Measurements from ENCODE around the gene SLC49A4.
"Not testable (repeated sequence)": the region's sequence is repeated elsewhere in the genome, so short reads cannot be mapped to it uniquely, and the experiment has no call there.

Gene SLC49A4, protein sequence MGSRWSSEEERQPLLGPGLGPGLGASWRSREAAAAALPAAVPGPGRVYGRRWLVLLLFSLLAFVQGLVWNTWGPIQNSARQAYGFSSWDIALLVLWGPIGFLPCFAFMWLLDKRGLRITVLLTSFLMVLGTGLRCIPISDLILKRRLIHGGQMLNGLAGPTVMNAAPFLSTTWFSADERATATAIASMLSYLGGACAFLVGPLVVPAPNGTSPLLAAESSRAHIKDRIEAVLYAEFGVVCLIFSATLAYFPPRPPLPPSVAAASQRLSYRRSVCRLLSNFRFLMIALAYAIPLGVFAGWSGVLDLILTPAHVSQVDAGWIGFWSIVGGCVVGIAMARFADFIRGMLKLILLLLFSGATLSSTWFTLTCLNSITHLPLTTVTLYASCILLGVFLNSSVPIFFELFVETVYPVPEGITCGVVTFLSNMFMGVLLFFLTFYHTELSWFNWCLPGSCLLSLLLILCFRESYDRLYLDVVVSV

DNA sequence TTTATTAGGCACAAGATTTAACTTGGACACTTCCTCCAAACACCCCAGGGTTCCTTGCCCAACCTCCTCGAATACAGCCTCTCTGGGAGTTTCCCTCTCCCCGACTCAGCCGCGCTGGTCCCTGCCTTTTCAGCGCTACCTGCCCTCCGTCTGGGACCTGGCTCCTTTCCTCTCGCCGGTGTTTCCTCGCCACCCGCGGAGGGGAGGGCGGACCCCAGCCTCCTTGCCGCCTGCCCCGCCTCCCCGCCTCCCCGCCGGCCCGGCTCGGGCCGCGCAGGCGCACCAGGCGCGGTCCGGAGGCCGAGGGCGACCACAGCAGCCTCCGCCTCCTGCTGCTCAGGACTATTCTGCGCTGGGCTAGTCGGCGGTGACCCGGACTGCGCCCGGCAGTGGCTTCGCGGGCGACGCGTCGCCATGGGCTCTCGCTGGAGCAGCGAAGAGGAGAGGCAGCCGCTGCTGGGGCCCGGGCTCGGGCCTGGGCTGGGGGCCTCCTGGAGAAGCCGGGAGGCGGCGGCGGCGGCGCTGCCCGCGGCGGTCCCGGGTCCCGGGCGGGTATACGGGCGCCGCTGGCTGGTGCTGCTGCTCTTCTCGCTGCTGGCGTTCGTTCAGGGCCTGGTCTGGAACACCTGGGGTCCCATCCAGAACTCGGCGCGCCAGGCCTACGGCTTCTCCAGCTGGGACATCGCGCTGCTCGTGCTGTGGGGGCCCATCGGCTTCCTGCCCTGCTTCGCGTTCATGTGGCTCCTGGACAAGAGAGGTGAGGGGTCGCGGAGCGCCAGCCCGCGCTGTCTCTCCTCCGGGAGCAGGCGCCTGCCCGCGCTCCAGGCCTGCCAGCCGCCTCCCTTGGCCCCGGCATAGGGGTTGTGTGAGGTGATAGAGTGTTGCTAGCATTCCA, at the start of gene SLC49A4:
SLC49A4 (plus strand) TSS at position 291 of the 895 bp plus-strand sequence; CDS start at position 415, 124 bp downstream.
- peak; percentile 80 for DNase-seq (ENCODE audit: extremely low spot score, insufficient read length, low read depth)
- FAIRE-seq: peak; percentile 64

GRCh38 chr3:122745369-122746021, 49.4 kb upstream of the SLC49A4 start:
- no peak for DNase-seq (ENCODE audit: extremely low spot score, insufficient read length, low read depth)
- FAIRE-seq: no peak

DNA sequence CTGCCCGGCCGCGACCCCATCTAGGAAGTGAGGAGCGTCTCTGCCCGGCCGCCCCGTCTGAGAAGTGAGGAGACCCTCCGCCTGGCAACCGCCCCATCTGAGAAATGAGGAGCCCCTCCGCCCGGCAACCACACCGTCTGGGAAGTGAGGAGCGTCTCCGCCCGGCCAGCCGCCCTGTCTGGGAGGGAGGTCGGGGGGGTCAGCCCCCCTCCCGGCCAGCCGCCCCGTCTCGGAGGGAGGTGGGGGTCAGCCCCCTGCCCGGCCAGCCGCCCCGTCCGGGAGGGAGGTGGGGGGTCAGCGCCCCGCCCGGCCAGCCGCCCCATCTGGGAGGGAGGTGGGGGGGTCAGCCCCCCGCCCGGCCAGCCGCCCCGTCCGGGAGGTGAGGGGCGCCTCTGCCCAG, 47.6 kb upstream of the SLC49A4 start:
- not testable (repeated sequence) for DNase-seq (ENCODE audit: extremely low spot score, insufficient read length, low read depth); FAIRE-seq

DNA sequence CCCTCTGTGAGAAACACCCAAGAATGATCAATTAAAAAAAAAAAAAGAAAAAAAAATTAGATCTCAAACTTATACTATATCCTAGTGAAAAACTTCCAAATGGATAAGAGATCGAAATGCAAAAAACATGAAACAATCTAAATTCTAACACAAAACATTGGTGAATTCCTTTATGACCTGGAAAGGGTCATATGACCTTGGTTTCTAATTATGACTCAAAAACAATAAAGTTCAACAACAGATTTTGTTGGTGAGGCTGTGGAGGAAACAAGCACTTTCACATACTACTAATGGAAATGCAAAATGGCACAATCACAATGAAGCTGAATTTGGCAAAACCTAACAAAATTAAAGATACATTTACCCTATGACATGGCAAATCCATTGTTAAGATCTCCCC, 46.5 kb upstream of the SLC49A4 start:
- DNase-seq (ENCODE audit: extremely low spot score, insufficient read length, low read depth) (no peak), FAIRE-seq (no peak)

GRCh38 chr3:122754929-122755328, 39.9 kb upstream of the SLC49A4 start:
- peak; percentile 12 for DNase-seq (ENCODE audit: extremely low spot score, insufficient read length, low read depth)

DNA sequence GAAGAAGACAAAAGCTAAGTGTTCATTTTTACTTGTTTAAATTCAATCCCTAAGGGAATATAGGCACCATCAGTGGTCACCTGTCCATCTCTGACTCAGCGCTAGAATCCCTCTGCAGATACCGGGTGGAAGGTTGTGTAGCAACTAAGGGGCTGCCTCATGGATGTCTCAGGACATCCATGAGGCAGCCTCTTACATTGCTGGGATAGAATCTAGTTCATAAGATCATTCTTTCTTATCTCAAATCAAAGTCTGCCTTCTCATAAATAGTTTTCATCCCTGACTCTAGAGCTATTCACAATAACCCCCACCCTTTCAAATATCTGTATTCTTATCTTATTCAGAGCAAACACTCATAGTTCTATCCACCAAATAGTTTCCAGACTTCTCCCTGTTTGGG, 39.4 kb upstream of the SLC49A4 start:
- DNase-seq (ENCODE audit: extremely low spot score, insufficient read length, low read depth): no peak
- no peak for FAIRE-seq

More at GRCh38 chr3:122754929-122755328, 39.9 kb upstream of the SLC49A4 start:
- peak; percentile 88 for FAIRE-seq

DNA sequence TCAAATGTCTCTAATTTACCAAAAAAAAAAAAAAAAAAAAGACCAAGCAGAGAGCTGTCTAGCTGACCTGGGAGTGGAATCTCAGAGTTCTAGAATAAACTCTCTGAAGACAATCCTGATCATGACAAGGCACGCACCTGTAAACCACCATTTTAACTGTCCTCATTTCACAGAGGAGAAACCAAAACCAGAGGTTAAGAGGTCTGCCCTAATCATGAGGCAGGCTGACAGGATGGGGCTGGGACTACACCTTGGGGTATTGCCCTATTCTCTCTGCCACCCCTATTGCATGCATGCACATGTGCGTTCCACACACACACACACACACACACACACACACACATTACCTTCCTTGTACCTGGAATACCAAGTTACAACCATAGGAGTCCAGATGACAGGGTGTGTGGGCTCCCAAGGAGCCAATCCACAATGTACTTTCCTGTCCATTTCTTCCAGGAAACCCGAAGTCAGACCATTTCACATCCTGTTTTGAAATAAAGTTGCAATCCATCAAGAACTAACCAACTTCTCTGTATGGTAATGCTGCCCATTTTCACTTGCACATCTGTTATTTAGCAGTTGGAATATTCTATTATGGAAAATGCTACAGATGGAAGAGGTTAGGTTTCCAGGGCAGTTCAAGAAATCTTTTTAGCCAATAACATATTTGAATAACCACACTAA, 35.9 kb upstream of the SLC49A4 start:
- FAIRE-seq: peak; percentile 35
- no peak for DNase-seq (ENCODE audit: extremely low spot score, insufficient read length, low read depth)

GRCh38 chr3:122760453-122761271, 34.2 kb upstream of the SLC49A4 start:
- FAIRE-seq: no peak
- no peak for DNase-seq (ENCODE audit: extremely low spot score, insufficient read length, low read depth)

GRCh38 chr3:122766430-122766829, 28.4 kb upstream of the SLC49A4 start:
- FAIRE-seq (no peak), DNase-seq (ENCODE audit: extremely low spot score, insufficient read length, low read depth) (no peak)

- no peak for DNase-seq (ENCODE audit: extremely low spot score, insufficient read length, low read depth)
Measured at GRCh38 chr3:122767540-122768372, 27.1 kb upstream of the SLC49A4 start.

GRCh38 chr3:122770521-122771202, 24.2 kb upstream of the SLC49A4 start:
- DNase-seq (ENCODE audit: extremely low spot score, insufficient read length, low read depth) (no peak), FAIRE-seq (no peak)

More at GRCh38 chr3:122767540-122768372, 27.1 kb upstream of the SLC49A4 start:
- FAIRE-seq: no peak

DNA sequence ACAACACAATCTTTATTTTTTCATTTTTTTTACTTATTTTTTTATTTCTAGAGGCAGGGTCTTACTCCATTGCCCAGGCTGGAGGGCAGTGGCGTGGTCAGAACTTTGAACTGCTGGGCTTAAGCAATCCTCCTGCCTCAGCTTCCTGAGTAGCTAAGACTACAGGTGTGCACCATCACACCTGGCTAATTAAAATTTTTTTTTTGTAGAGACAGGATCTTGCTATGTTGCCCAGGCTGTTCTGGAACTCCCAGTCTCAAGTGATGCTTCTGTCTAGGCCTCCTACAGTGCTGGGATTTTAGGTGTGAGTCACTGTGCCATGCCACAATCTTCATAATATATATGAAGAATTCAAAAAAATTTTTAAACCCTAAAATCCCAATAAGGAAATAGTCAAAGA, 22.0 kb upstream of the SLC49A4 start:
- DNase-seq (ENCODE audit: extremely low spot score, insufficient read length, low read depth) (no peak), FAIRE-seq (no peak)

- DNase-seq (ENCODE audit: extremely low spot score, insufficient read length, low read depth) (no peak), FAIRE-seq (no peak)
Measured at GRCh38 chr3:122773944-122774509, 20.8 kb upstream of the SLC49A4 start.

GRCh38 chr3:122774564-122774963, 20.3 kb upstream of the SLC49A4 start:
- DNase-seq (ENCODE audit: extremely low spot score, insufficient read length, low read depth): no peak
- FAIRE-seq: no peak

DNA sequence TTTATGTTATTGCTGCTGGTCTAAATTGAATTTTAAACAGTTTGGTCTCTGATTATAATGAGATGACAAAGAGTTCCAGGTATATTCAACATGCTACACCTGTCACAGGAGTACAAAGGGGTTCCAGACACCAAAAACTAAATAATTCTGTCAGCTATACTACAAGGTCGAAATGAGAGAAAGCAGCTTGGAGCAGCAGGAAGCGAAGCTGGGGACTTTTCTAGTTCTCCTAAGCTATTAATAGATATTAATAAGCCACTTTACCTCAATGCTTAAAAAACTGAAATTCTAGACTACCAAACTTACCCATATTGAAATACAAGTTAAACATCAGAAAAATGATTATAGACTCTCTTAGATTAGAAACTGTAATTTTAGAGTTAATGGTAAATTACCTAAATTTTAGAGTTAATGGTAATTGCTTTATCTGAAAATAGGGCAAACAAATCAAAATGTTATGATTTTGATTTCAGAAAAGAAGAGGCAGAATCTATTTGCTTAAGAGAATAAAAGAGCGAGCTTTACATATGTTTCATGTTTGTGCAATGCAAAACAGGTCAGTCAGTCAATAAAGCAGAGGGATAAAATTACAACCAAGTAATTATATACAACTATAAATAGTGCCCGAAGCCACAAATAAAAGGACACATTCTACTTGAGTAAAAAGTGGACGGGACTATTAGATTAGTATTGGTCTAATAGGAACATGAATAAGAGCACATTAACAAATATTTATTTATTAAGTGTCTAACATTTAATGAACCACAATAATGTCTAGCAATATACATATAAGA, 18.0 kb upstream of the SLC49A4 start:
- FAIRE-seq (peak; percentile 57), DNase-seq (ENCODE audit: extremely low spot score, insufficient read length, low read depth) (no peak)

GRCh38 chr3:122777563-122777962, 17.3 kb upstream of the SLC49A4 start:
- no peak for FAIRE-seq
- DNase-seq (ENCODE audit: extremely low spot score, insufficient read length, low read depth): no peak
